Activated T-helper 2 cell treated with anti-CD3 and anti-CD28 coated beads, Interferon-gamma antibody, Interleukin-2, Interleukin-4, amounts not matched to agents 10 μg/mL and 5 μg/mL and 100 μg/mL, durations not matched to agents 14 hours and 24 hours and 36 hours (primary cell): ENCODE data around the gene NUFIP1. TPM values are rescaled to one million over a fixed set of nuclear protein-coding genes. Genes with fewer than 3 reads are reported as not detected.
A peak's percentile ranks its signal among the peaks of the same experiment; 100 is the strongest.

Experiments
- DNase-seq: peaks from one replicate; pipeline ENCODE4 v3.0.0; 2021; ENCODE audit warnings: low spot score
- H3K27ac Mint-ChIP-seq: one replicate; pipeline ENCODE4 v1.8.0; 2021; ENCODE audit warnings: mixed read lengths
- H3K27me3 Mint-ChIP-seq: one replicate; pipeline ENCODE4 v1.8.0; 2021; ENCODE audit warnings: low read depth, mixed read lengths
- H3K36me3 Mint-ChIP-seq: one replicate; pipeline ENCODE4 v1.8.0; 2021; ENCODE audit warnings: low read depth, mixed read lengths
- H3K4me1 Mint-ChIP-seq: one replicate; pipeline ENCODE4 v1.8.0; 2021; ENCODE audit warnings: low read depth, mixed read lengths
- H3K4me3 Mint-ChIP-seq: one replicate; pipeline ENCODE4 v1.8.0; 2021; ENCODE audit warnings: low read depth, mild to moderate bottlenecking, moderate library complexity, mixed read lengths
- H3K9me3 Mint-ChIP-seq: one replicate; pipeline ENCODE4 v1.8.0; 2021; ENCODE audit warnings: mixed read lengths
- intact Hi-C: fragments of 100-400 bp; cut with micrococcal nuclease; formaldehyde crosslinking; loops from one replicate; pipeline ENCODE4 v1.15.1; 2023
- total RNA-seq: library from RNA; stranded (reverse); gene quantifications from 2 replicates; pipeline ENCODE4 v1.2.3, GENCODE V29; 2022

The NUFIP1 gene
- total RNA-seq, 1 donor from 2014 or later = 10.3 TPM

DNA sequence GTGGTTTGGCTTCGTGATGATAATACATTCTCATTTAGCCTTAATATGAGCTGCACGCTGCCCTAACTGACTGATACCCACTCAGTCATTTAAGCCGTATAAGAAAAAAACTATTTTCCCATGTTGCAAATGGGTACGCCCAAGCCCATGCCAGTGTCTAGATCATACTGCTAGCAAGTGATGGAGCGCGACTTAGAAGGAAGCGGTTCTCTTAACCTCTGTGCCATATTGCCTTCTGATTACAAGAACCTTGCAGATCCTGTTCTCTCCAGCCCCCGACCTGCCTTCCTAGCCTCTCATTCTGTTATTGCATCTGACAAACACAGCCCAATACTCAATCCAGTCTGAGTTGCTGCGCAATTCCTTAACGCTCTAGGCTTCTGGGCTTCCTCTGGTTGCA is 670 bp upstream of the NUFIP1 start:
- Mint-ChIP-seq H3K4me3 (peak overlapping the region; percentile 95), H3K9me3 (no peaks in the 10 kb centered on the region), H3K4me1 (peaks cover 43% of the 10 kb centered on the region), H3K27ac (peak overlapping the region; percentile 95), H3K36me3 (peaks cover 23% of the 10 kb centered on the region), H3K27me3 (no peaks in the 10 kb centered on the region)
- intact Hi-C loops = loop anchor here (1.0 kb wide), 2 partner anchors 72 to 413 kb away; no protein-coding TSS in a partner anchor
- no peak for DNase-seq

DNA sequence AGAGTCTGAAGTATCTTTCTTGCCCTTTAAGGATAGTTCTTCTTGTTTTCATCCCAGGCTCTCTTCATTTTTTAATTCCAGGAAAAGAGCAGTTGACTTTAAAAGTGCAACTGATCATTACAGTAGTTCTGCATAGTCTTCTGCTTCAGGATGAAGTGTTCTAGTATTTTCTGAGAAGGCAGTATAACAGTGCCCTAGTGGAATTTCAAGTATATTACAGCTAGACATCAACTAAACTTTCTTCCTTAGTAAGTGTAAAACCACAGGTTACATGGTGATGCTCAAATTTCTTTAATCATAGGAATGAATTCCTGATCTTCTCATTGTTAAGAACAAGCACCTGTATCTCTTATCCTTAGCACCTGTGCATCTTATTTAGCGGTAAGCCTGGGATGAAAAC is 10.9 kb downstream of the NUFIP1 start:
- DNase-seq = no peak
- Mint-ChIP-seq H3K9me3 (no peaks in the 10 kb centered on the region), H3K4me1 (no peaks in the 10 kb centered on the region), H3K36me3 (peaks cover 29% of the 10 kb centered on the region), H3K27me3 (no peaks in the 10 kb centered on the region), H3K27ac (no peak overlapping the region), H3K4me3 (no peak overlapping the region)
- intact Hi-C loops = loop anchor here (10.0 kb wide), 2 partner anchors 326 to 1074 kb away; no protein-coding TSS in a partner anchor

DNA sequence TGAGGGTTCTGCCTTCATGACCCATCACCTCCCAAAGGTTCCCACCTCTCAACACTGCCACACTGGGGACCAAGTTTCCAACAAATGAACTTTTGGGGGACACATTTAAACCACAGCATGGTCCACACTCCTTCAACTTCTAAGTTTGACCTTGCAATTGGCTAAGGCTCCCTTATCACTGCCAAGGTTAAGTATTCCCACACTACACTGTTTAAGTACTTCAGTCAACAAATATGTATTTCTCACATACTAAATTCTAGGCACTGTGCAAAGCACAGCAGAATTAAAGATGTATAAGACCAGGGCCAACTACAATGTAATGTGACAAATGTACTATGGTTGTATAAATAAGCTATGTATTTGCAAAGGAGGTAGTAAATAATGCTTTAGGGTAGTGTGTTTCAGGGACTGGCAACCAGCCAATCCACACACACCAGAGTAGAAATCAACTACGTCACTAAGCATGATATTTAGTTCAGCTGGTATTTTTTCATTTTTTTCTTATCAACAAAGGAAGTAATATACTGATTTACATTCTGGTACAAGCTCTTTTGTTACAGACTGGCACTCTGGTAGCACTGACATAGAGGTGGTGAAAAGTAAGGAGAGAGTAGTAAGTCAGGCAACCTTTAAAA is 12.2 kb downstream of the NUFIP1 start:
- no peaks in the 10 kb centered on the region for H3K9me3 Mint-ChIP-seq
- no peak for DNase-seq
- H3K36me3 Mint-ChIP-seq = peaks cover 27% of the 10 kb centered on the region
- H3K4me3 Mint-ChIP-seq = no peak overlapping the region
- peaks cover 1% of the 10 kb centered on the region for H3K4me1 Mint-ChIP-seq
- H3K27me3 Mint-ChIP-seq = no peaks in the 10 kb centered on the region
- H3K27ac Mint-ChIP-seq = no peak overlapping the region
- intact Hi-C loops = loop anchor here (10.0 kb wide), 2 partner anchors 328 to 1072 kb away; no protein-coding TSS in a partner anchor

DNA sequence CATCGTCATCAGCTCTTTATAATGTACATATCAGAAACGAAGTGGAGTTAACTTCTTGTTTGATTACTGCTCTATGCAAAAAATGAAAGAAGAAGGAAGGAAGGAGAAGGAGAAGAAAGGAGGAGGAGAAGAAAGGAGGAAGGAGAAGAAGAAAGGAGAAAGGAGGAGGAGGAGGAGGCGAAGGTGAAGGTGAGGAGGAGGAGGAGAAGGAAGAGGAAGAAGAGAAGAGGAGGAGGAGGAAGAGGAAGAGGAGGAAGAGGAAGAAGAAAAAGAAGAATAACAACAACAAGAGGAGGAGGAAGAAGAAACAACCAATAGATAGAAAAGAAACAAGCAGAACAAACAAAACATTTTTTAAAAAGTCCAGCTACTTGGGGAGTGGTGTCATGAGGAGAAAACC is 13.1 kb downstream of the NUFIP1 start:
- H3K9me3 Mint-ChIP-seq = no peaks in the 10 kb centered on the region
- no peaks in the 10 kb centered on the region for H3K27me3 Mint-ChIP-seq

DNA sequence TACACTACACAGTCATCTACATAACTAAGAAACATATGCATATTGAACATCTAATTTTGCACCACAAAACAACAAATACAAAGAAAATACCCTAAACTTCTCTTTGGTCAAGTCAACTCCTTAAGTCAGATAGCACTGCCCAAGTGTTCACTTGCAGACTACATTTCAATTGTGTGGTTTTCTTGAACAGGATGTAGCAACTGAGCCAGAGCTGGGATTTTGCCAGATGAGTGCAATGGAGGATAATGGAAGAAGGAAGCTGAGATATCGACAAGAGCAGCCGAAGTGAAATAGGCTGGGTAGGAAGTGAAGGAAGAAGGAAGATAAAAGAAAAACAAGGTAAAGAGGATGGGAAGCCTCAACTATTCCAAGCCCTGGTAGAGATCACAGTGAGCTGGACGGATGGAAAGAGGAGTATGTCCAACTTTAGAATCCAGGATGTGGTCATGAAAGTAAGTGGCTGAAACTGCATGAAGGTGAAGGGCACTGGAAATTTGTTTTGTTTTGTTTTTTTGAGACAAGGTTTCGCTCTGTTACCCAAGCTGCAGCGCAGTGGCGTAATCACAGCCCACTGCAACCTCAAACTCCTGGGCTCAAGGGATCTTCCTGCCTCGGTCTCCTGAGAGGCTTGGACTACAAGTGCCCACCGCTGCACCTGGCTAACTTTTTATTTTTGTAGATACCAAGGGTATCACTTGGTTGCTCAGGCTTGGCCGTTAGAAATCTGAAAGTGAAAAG is 15.0 kb downstream of the NUFIP1 start:
- Mint-ChIP-seq H3K27ac (no peak overlapping the region), H3K4me1 (peaks cover 4% of the 10 kb centered on the region), H3K27me3 (no peaks in the 10 kb centered on the region), H3K4me3 (no peak overlapping the region), H3K36me3 (peaks cover 28% of the 10 kb centered on the region), H3K9me3 (no peaks in the 10 kb centered on the region)
- no peak for DNase-seq
- intact Hi-C loops = loop anchor here (10.0 kb wide), 2 partner anchors 331 to 1069 kb away; no protein-coding TSS in a partner anchor

More for the DNA sequence above, 13.1 kb downstream of the NUFIP1 start:
- Mint-ChIP-seq H3K4me1 (peaks cover 4% of the 10 kb centered on the region), H3K27ac (no peak overlapping the region), H3K4me3 (no peak overlapping the region), H3K36me3 (peaks cover 29% of the 10 kb centered on the region)
- no peak for DNase-seq
- intact Hi-C loops = loop anchor here (10.0 kb wide), 2 partner anchors 329 to 1071 kb away; no protein-coding TSS in a partner anchor

DNA sequence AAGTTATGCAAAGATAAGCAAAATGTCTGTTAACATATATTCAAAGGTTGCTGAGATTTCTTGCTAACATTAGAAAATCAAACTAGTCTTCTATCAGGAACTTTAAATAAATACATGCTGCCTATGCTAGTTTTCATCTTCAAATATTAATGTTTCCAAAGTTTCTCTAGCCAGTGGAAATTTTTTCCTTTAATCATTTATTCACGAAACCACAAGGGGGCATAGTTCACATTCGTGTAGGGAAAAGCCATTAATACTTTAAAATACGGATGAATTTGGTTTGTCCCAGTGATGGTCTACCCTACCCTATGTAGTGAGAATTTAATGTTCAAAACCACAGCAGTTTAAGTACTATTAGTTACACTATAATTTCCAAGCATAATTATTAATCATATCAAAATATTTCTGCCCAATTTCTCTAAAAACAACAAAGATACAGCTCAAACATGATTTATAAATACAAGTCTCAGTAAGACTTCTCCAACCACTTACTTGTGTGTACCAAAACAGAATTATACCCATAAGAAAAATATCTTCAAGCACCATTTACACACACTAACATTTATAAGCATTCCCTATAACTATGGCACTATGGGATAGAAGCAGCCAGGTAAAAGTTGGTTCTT is 16.2 kb downstream of the NUFIP1 start:
- Mint-ChIP-seq H3K9me3 (no peaks in the 10 kb centered on the region), H3K27ac (no peak overlapping the region), H3K27me3 (no peaks in the 10 kb centered on the region), H3K4me1 (peaks cover 5% of the 10 kb centered on the region), H3K4me3 (no peak overlapping the region), H3K36me3 (peaks cover 19% of the 10 kb centered on the region)
- DNase-seq = no peak
- intact Hi-C loops = loop anchor here (10.0 kb wide), 2 partner anchors 332 to 1068 kb away; no protein-coding TSS in a partner anchor

DNA sequence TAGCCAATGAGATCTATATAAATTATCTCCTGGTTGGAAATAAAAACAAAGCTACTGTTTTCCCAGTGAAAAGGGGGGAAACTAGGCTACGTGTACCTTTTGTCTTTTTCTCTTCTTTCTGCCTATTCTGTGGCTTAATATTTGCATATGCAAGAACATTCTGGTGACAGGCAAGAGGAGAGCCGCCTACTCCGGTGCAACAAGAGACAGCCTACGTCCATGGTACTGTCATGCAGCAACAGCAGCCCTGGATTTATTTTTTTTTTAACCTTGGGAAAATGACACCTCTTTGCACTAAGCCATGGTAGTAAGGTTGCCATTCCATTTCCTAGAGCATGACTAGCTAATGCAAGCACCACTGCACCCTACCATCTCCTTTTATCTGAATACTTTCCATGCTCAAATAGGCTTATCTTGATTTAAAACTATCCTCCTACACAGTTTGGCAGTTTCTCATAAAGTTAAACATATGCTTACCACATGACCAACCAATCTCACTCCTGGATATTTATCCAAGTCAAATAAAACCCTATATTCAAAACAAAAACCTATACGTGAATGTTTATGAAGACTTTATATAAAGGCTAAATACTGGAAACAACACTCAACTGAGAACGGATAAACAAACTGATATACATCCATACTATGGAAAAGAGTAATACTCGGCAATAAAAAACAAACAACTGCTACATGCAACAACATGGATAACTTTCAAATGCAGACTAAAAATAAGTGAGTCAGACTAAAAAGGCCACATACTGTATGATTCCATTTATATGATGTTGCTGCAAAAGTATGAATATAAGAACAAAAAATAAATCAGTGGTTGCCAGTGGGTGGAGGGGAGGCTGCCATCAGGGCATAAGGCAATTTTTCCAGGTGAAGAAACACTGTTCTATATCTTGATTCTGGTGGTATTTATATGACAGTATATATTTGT is 17.3 kb downstream of the NUFIP1 start:
- H3K4me3 Mint-ChIP-seq = no peak overlapping the region
- no peak for DNase-seq
- H3K27me3 Mint-ChIP-seq = no peaks in the 10 kb centered on the region
- H3K4me1 Mint-ChIP-seq = peaks cover 8% of the 10 kb centered on the region
- intact Hi-C loops = loop anchor here (10.0 kb wide), 2 partner anchors 333 to 1067 kb away; no protein-coding TSS in a partner anchor
- H3K9me3 Mint-ChIP-seq = no peaks in the 10 kb centered on the region
- H3K36me3 Mint-ChIP-seq = peaks cover 15% of the 10 kb centered on the region
- no peak overlapping the region for H3K27ac Mint-ChIP-seq

DNA sequence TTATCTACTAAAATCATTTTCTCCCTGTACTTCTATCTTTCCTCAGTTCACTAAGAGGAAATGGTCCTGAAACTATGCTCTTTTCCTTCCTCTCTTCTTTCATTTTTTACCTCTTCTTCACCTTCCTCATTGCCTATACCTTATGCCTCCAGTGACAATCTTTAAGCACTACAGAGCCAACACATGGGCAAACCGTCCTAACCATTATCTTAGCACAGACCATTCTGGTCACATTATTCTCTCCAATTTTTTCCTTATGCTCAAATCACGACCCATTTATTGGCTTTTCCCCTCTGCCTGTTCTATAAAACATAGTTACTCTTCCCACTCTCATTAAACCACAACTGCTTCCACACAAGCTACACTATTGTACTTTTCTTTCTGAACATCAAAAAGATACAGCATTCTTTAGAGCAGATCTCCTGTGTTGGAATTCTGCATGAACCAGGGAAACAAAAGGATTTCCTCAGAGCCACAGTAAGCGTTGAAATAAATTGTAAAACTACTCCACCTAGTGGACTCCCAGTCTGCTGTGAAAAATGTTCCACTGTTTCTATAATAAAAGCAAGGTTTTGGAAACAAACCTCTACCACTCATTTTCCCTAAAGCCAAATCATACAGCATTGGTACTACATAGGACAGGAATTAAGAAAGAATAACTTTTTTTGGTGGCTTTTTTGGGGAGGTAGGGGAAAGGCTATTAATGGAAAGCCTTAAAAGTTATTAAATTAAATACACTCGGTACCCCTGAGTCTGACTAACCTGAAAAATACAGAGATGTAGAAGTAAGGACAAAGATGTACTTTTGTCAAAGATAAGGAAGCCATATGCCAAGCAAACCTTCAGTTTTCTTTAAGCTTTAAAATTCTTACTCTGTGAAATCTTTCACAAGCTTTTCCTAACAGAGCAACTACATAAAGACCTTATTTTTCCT is 19.5 kb downstream of the NUFIP1 start:
- intact Hi-C loops = loop anchor here (1.0 to 10.0 kb wide), 4 partner anchors 52 to 1065 kb away; no protein-coding TSS in a partner anchor
- peaks cover 8% of the 10 kb centered on the region for H3K4me1 Mint-ChIP-seq
- H3K27me3 Mint-ChIP-seq = no peaks in the 10 kb centered on the region
- no peak overlapping the region for H3K4me3 Mint-ChIP-seq
- H3K9me3 Mint-ChIP-seq = peaks cover 3% of the 10 kb centered on the region
- H3K36me3 Mint-ChIP-seq = peaks cover 24% of the 10 kb centered on the region
- H3K27ac Mint-ChIP-seq = no peak overlapping the region
- no peak for DNase-seq

DNA sequence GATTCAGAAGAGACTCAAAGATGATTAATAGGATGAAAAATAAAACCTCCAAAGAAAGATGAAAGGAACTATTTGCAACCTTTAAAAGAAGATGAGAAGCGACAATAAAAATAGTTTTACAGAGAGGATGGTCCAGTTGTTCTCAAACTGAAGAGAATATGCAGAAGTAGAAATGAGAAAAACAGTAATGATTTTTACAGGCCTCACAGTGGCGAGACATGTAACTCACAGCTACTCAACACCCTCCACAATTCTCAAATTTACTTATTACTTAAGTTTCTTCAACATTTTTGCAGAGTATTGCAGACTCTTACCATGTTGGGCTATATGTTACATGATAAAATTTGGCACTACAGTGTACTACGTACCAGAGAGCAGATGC is 20.8 kb downstream of the NUFIP1 start:
- H3K27me3 Mint-ChIP-seq = no peaks in the 10 kb centered on the region
- H3K4me3 Mint-ChIP-seq = no peak overlapping the region
- H3K36me3 Mint-ChIP-seq = peaks cover 38% of the 10 kb centered on the region
- no peak for DNase-seq
- peaks cover 8% of the 10 kb centered on the region for H3K4me1 Mint-ChIP-seq
- no peak overlapping the region for H3K27ac Mint-ChIP-seq
- H3K9me3 Mint-ChIP-seq = peaks cover 12% of the 10 kb centered on the region
- intact Hi-C loops = no loop called here

DNA sequence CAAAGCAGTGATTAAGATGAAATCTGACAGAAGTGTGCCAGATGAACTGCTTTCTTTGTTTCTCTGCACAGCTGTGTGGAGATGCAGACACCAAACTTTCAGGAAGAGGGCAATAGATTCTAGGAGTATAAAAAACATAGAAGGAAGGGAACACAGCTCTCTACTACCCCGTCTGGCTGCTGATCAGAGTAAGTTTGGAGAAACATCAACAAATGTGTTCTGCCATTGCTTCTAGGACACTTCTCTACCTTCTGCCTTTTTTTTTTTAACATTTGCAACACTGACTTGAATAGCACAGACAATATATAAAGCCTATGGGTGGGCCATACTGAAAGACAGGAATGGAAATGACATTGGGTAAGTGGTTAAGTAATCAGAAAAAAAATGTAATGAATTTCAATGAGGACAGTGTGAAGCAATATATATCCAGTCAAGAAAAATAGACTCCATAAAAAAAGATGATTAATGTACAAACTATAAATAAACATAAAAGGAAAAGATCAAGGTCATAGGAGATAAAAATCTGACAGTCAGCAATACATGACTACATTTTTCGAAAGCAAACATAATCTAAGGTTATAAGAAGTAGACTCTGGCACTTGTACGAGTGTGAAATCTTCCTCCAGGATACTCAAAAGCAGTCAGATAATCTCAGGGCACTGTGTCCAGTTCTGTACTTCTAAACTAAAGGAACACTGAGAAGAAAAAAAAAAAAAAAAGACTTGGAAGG is 21.4 kb downstream of the NUFIP1 start:
- no peak for DNase-seq
- intact Hi-C loops = no loop called here
- H3K27me3 Mint-ChIP-seq = no peaks in the 10 kb centered on the region
- H3K4me1 Mint-ChIP-seq = peaks cover 8% of the 10 kb centered on the region
- H3K4me3 Mint-ChIP-seq = no peak overlapping the region
- H3K36me3 Mint-ChIP-seq = peaks cover 43% of the 10 kb centered on the region
- H3K9me3 Mint-ChIP-seq = peaks cover 18% of the 10 kb centered on the region
- no peak overlapping the region for H3K27ac Mint-ChIP-seq

DNA sequence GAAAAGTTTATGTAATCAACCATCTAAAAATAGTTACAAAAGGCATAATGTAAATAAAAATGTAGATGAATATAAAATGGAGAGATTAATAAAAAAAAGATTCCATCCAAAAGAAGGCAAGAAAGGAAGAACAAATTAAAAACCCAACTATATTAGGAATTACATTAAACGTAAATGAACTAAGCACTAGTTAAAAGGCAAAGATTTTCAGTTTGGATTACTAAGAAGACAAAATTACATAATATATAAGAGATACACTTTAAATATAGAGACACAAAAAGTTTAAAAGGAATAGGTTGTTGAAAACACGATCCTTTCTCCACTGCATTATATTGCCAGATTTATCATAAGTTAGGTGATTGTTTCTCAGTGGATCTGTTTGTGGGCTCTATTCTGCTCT is 27.3 kb downstream of the NUFIP1 start:
- DNase-seq = no peak
- Mint-ChIP-seq H3K36me3 (peaks cover 58% of the 10 kb centered on the region), H3K4me1 (no peaks in the 10 kb centered on the region), H3K4me3 (no peak overlapping the region), H3K27ac (no peak overlapping the region), H3K27me3 (no peaks in the 10 kb centered on the region), H3K9me3 (peaks cover 32% of the 10 kb centered on the region)
- intact Hi-C loops = no loop called here
